D721Med (cell line): Measurements from ENCODE around the gene PPP4C.
"Not testable (repeated sequence)": the region's sequence is repeated elsewhere in the genome, so short reads cannot be mapped to it uniquely, and the experiment has no call there.

Experiments
- DNase-seq: peaks from one replicate; pipeline ENCODE4 v3.0.0; 2011; ENCODE audit warnings: low spot score; ENCODE audit not compliant: insufficient read length
- FAIRE-seq: peaks from 2 replicates; lab custom pipeline; 2011; peaks lifted over from hg19 to GRCh38; lab: Jason Lieb, UNC
- CTCF ChIP-seq: IDR thresholded peaks from 2 replicates; pipeline ENCODE4 v1.5.1; 2012; ENCODE audit warnings: mild to moderate bottlenecking, control low read depth; ENCODE audit not compliant: insufficient read depth; ENCODE audit errors: missing control alignments

The PPP4C gene

GRCh38 chr16:30113031-30113710 is 37.4 kb downstream of the PPP4C start, which contains the start of gene GDPD3:
Gene GDPD3, minus strand, starts transcription at chr16:30113537. Its CDS starts 59 bp downstream, at chr16:30113478.
- no peak for DNase-seq
- no peak for TF ChIP-seq CTCF
- FAIRE-seq = no peak

- DNase-seq (no peak), FAIRE-seq (no peak)
- no peak for TF ChIP-seq CTCF
Measured at GRCh38 chr16:30113711-30114333, 38.0 kb downstream of the PPP4C start.

- TF ChIP-seq CTCF = no peak
- DNase-seq (no peak), FAIRE-seq (no peak)
Measured at GRCh38 chr16:30114411-30114810, 38.6 kb downstream of the PPP4C start.

GRCh38 chr16:30114833-30115232 is 39.0 kb downstream of the PPP4C start:
- FAIRE-seq, DNase-seq: not testable (repeated sequence)

- DNase-seq (no peak), FAIRE-seq (no peak)
- TF ChIP-seq CTCF = no peak
Measured at GRCh38 chr16:30115238-30115637, 39.4 kb downstream of the PPP4C start.

- DNase-seq (no peak), FAIRE-seq (no peak)
- no peak for TF ChIP-seq CTCF
Measured at GRCh38 chr16:30116291-30117207, 40.8 kb downstream of the PPP4C start.

- DNase-seq = no peak
- TF ChIP-seq CTCF = no peak
- no peak for FAIRE-seq
Measured at GRCh38 chr16:30117768-30118167, 42.0 kb downstream of the PPP4C start.
